NCI-H748 (cell line): Measurements from ENCODE around the gene TAS2R60.
A peak's percentile ranks its signal among the peaks of the same experiment; 100 is the strongest.
"Not testable (repeated sequence)": the region's sequence is repeated elsewhere in the genome, so short reads cannot be mapped to it uniquely, and the experiment has no call there.

Experiments
- DNase-seq: peaks from one replicate; lab custom pipeline; 2025; ENCODE audit not compliant: unreplicated experiment; lab: John Stamatoyannopoulos, UW

The TAS2R60 gene

DNA sequence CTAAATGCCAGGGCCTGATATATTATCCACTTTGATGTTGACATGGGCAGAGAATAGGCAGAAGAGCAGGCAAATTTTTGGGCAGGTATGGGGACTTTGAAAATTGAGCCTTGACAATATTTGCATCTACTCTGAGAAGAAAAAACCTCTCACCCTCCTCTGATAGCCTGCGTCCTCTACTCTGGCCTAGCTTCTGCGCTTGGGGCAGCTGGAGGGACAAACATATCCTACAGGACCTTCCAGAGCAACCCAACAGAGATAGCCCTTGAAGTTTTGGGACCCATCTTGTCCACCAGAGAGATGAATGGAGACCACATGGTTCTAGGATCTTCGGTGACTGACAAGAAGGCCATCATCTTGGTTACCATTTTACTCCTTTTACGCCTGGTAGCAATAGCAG is at the start of gene TAS2R60:
TSS of gene TAS2R60 (plus strand) at position 301 of the 400 bp plus-strand sequence. CDS start at position 301, 0 bp downstream.
- DNase-seq: no peak

- DNase-seq: no peak
Measured at GRCh38 chr7:143394068-143394467, 49.2 kb upstream of the TAS2R60 start.

- no peak for DNase-seq
Measured at GRCh38 chr7:143394777-143395176, 48.5 kb upstream of the TAS2R60 start.

GRCh38 chr7:143395187-143396149 is 47.8 kb upstream of the TAS2R60 start:
- DNase-seq: no peak

- no peak for DNase-seq
Measured at GRCh38 chr7:143396182-143396581, 47.1 kb upstream of the TAS2R60 start.

- no peak for DNase-seq
Measured at GRCh38 chr7:143396625-143397556, 46.4 kb upstream of the TAS2R60 start.

DNA sequence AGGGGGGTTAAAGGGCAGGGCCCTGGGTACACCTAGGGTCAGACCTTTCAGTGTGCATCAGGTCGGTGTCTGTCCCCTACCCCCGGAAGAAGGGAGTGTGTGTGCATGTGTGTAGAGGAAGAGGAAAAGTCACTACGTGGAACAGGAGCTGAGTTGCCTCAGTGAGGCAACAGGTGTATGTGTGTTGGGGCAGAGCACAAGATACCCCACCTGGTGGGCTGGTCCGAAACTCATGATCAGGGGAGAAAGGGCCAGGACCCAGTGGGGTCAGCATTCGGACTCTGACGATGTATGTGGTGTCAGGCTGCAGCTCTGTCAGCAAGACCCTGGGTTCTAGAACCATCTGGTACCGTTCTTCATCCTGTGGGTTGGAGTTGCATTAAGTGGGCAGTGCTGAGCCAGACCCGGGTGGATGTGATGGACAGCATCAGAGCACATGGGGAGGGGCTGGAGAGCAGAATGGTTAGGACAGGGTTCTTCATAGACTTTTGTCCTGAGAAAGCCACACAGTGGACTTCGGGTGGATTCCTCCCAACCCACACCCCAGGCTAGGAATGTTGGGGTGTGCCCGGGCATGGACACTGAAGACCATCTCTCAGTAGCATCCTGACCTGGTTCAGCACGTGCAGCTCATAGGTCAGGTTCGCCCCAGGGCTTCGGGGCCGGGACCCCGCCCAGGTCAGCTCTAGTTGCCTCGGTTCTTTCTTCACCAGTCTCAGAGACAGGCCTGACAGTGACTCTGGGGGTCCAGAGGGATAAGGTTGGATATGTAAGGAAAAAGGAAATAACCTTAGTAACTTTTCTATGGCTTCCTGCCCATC is 45.3 kb upstream of the TAS2R60 start:
- DNase-seq: no peak

DNA sequence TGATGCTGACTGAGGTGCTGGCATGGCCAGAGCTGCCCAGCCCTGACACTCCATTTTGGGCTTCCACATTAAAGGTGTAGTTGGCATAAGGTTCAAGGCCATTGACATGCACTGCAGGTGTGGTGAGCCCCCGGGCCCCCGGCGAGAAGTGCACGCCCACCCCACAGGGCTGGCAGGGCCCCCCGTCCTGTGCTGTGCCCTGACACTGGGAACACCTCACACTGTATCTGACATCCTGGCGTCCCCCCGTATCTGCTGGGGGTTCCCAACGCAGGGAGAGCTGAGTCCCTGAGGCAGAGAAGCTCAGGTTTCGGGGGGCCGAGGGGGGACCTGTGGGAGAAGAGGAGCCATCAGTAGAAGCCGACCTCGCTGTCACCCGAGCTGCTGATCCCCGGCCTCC is 44.6 kb upstream of the TAS2R60 start:
- no peak for DNase-seq

- no peak for DNase-seq
Measured at GRCh38 chr7:143399151-143399550, 44.1 kb upstream of the TAS2R60 start.

GRCh38 chr7:143399642-143400041 is 43.6 kb upstream of the TAS2R60 start:
- no peak for DNase-seq

GRCh38 chr7:143401265-143401664 is 42.0 kb upstream of the TAS2R60 start:
- DNase-seq: no peak

DNA sequence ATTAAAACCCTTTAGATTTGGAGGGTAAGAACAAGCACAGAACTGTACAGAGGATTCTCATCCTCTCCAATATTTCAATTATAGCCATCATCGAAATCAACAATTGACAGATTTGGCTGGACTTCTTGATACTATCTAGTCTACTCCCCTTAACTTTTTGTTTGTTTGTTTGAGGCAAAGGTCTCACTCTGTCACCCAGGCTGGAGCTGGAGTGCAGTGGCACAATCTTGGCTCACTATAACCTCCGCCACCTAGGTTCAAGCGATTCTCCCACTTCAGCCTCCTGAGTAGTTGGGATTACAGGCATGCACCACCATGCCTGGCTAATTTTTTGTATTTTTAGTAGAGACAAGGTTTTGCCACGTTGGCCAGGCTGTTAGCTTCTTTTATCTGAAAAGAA is 41.0 kb upstream of the TAS2R60 start:
- DNase-seq: not testable (repeated sequence)

GRCh38 chr7:143405173-143406001 is 37.9 kb upstream of the TAS2R60 start:
- DNase-seq: no peak

- no peak for DNase-seq
Measured at GRCh38 chr7:143406002-143406357, 37.3 kb upstream of the TAS2R60 start.

DNA sequence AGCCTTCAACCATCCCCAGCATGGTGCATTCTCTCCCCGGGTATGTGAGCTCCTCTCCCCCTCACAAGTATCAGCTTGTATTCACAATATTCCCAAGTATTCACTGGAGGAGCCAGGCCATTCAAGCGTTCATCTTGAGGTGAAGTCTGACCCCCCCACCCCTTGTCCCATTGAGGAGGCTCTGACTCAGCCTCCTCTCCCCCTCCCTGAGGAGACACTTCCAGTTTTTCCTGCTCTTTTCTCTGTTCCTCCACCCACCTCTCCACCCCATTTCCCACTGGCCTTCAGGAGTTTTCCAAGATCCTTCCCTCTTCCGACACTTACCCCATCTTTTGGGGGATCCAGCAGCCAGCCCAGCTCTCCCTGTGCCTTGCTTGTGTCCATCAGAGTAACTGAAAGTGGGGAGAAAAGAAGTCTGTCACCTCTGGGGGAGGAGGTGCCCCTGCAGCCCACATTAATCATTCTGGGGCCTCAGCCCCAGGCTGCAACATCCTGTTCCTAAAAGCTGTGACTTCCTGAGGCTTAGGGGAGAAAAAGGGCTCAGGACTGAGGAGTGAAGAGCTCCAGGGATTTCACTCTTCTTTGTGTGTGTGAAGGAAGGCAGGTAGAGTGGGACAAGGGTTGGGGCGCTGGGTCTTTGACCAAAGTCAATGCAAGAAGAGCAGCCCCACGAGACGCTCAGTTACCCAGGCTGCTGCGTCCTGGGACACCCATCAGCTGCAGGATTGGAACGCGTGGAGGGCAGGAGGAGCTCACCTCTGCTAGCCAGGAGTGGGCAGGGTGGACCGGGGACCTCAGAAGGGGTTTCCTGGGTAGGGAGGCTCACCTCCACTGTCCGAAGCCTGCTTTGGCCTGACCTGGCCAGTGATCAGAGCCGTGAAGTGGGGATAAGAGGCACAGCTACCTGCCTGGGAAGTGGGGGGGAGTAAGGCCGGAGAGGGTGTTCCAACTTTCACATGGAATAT is 35.7 kb upstream of the TAS2R60 start:
- DNase-seq: no peak

- no peak for DNase-seq
Measured at GRCh38 chr7:143408252-143408685, 35.0 kb upstream of the TAS2R60 start.

- peak; percentile 74 for DNase-seq
Measured at GRCh38 chr7:143408686-143409561, 34.3 kb upstream of the TAS2R60 start, which contains the start of gene EPHA1. EPHA1 (minus strand) TSS chr7:143408856; CDS start chr7:143408805, 51 bp downstream.
